Neural cell (in vitro differentiated cells): Measurements from ENCODE around the gene TOGARAM2.

Source experiments
- CTCF ChIP-seq: fragments of 450-650 bp; IDR thresholded peaks from 2 replicates; pipeline ENCODE4 v1.5.1; 2014; ENCODE audit warnings: antibody characterized with exemption, mild to moderate bottlenecking, moderate library complexity; ENCODE audit not compliant: poor library complexity, severe bottlenecking
- EP300 ChIP-seq: fragments of 450-650 bp; conservative IDR thresholded peaks from 2 replicates; pipeline ENCODE4 v1.6.1; 2014; ENCODE audit warnings: antibody characterized with exemption, mild to moderate bottlenecking, moderate library complexity; ENCODE audit not compliant: poor library complexity, severe bottlenecking
- EZH2 ChIP-seq: fragments of 200-600, 300-800 bp; shearing (Covaris generic), sonication (generic); IDR thresholded peaks from 2 replicates; pipeline ENCODE4 v1.6.1; 2014; ENCODE audit warnings: antibody characterized with exemption, low read length, borderline replicate concordance, mild to moderate bottlenecking; ENCODE audit not compliant: insufficient read depth, poor library complexity, severe bottlenecking
- POLR2AphosphoS5 ChIP-seq: IDR thresholded peaks from 2 replicates; pipeline ENCODE4 v1.6.1; 2012
- REST ChIP-seq: IDR thresholded peaks from 2 replicates; pipeline ENCODE4 v1.6.1; 2012; ENCODE audit warnings: borderline replicate concordance
- SMC3 ChIP-seq: fragments of 450-650 bp; conservative IDR thresholded peaks from 2 replicates; pipeline ENCODE4 v1.6.1; 2014; ENCODE audit warnings: antibody characterized with exemption, mild to moderate bottlenecking, moderate library complexity; ENCODE audit not compliant: poor library complexity

- no peak for TF ChIP-seq EP300
- TF ChIP-seq CTCF, result no peak
- no peak for TF ChIP-seq POLR2AphosphoS5
- TF ChIP-seq REST, result no peak
- TF ChIP-seq SMC3, result no peak
- TF ChIP-seq EZH2, result no peak
Observed at GRCh38 chr2:29061616-29062015, 80.5 kb downstream of the TOGARAM2 start.
